Right lobe of liver (tissue), 4 donors: ENCODE measurements around the gene RPTOR.
"Not testable (repeated sequence)": the region's sequence is repeated elsewhere in the genome, so short reads cannot be mapped to it uniquely, and the experiment has no call there.

Source experiments
- POLR2A ChIP-seq: fragments of 450-650 bp; IDR thresholded peaks from one replicate; pipeline ENCODE4 v1.6.1; 2017; ENCODE audit warnings: antibody characterized with exemption, mild to moderate bottlenecking
- TF ChIP-seq, protein P1 (sequence below), 4 donors: fragments of 200-600 bp in 3 of 4; fragments of 450-650 bp in 1 of 4; IDR thresholded peaks; one replicate each; pipeline versions ENCODE4 v1.5.1 to v1.8.0; 2016 to 2022; ENCODE audit warnings: antibody characterized with exemption in 4 of 4, mild to moderate bottlenecking in 2 of 4
- donor health status: DM: no; HTN: no; CAD: no.
- donor health status: DM: no; HTN: no; CAD: no.
- donor health status: DM: no; HTN: yes; CAD: no.

DNA sequence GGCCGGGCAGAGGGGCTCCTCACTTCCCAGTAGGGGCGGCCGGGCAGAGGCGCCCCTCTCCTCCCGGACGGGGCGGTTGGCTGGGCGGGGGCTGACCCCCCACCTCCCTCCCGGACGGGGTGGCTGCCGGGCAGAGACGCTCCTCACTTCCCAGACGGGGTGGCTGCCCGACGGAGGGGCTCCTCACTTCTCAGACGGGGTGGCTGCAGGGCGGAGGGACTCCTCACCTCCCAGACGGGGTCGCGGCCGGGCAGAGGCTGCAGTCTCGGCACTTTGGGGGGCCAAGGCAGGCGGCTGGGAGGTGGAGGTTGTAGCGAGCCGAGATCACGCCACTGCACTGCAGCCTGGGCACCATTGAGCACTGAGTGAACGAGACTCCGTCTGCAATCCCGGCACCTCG lies 7.3 kb upstream of the RPTOR start:
- TF ChIP-seq, protein P1, sequence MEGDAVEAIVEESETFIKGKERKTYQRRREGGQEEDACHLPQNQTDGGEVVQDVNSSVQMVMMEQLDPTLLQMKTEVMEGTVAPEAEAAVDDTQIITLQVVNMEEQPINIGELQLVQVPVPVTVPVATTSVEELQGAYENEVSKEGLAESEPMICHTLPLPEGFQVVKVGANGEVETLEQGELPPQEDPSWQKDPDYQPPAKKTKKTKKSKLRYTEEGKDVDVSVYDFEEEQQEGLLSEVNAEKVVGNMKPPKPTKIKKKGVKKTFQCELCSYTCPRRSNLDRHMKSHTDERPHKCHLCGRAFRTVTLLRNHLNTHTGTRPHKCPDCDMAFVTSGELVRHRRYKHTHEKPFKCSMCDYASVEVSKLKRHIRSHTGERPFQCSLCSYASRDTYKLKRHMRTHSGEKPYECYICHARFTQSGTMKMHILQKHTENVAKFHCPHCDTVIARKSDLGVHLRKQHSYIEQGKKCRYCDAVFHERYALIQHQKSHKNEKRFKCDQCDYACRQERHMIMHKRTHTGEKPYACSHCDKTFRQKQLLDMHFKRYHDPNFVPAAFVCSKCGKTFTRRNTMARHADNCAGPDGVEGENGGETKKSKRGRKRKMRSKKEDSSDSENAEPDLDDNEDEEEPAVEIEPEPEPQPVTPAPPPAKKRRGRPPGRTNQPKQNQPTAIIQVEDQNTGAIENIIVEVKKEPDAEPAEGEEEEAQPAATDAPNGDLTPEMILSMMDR (IDR thresholded peaks at IDR 0.05): not testable (repeated sequence)
- not testable (repeated sequence) for TF ChIP-seq POLR2A
